ENCODE results near the gene BCAS3.

- no peak for TF ChIP-seq CTCF (IDR thresholded peaks at IDR 0.05)
- TF ChIP-seq POLR2A (IDR thresholded peaks at IDR 0.05), result no peak
These were observed 616.6 kb downstream of the BCAS3 start for GRCh38 chr17:61294286-61294685.
